Measurements from ENCODE around the gene CCNJL.
"Not testable (repeated sequence)": the region's sequence is repeated elsewhere in the genome, so short reads cannot be mapped to it uniquely, and the experiment has no call there.

Gene CCNJL

GRCh38 chr5:160260881-160261815 lies 51.2 kb downstream of the CCNJL start:
- no peak for DNase-seq (ENCODE audit: low read depth)

GRCh38 chr5:160260006-160260775 lies 52.2 kb downstream of the CCNJL start:
- no peak for DNase-seq (ENCODE audit: low read depth)

GRCh38 chr5:160259341-160259740 lies 53.0 kb downstream of the CCNJL start:
- no peak for DNase-seq (ENCODE audit: low read depth)

- no peak for DNase-seq (ENCODE audit: low read depth)
Measured at GRCh38 chr5:160254706-160255105, 57.7 kb downstream of the CCNJL start.

GRCh38 chr5:160253441-160253840 lies 58.9 kb downstream of the CCNJL start:
- DNase-seq (ENCODE audit: low read depth) = no peak

- DNase-seq (ENCODE audit: low read depth) = no peak
Measured at GRCh38 chr5:160252916-160253315, 59.4 kb downstream of the CCNJL start.

- no peak for DNase-seq (ENCODE audit: low read depth)
Measured at GRCh38 chr5:160251406-160252155, 60.8 kb downstream of the CCNJL start.

- no peak for DNase-seq (ENCODE audit: low read depth)
Measured at GRCh38 chr5:160250826-160251225, 61.5 kb downstream of the CCNJL start.

GRCh38 chr5:160250226-160250625 lies 62.1 kb downstream of the CCNJL start:
- no peak for DNase-seq (ENCODE audit: low read depth)

GRCh38 chr5:160249570-160249969 lies 62.8 kb downstream of the CCNJL start:
- DNase-seq (ENCODE audit: low read depth) = not testable (repeated sequence)

GRCh38 chr5:160245506-160246086 lies 66.8 kb downstream of the CCNJL start:
- no peak for DNase-seq (ENCODE audit: low read depth)

- DNase-seq (ENCODE audit: low read depth) = no peak
Measured at GRCh38 chr5:160242145-160242544, 70.2 kb downstream of the CCNJL start.

GRCh38 chr5:160240350-160240749 lies 72.0 kb downstream of the CCNJL start:
- no peak for DNase-seq (ENCODE audit: low read depth)

GRCh38 chr5:160237571-160238093 lies 74.7 kb downstream of the CCNJL start:
- DNase-seq (ENCODE audit: low read depth) = no peak

GRCh38 chr5:160235731-160236130 lies 76.6 kb downstream of the CCNJL start:
- DNase-seq (ENCODE audit: low read depth) = no peak

- no peak for DNase-seq (ENCODE audit: low read depth)
Measured at GRCh38 chr5:160233215-160233614, 79.1 kb downstream of the CCNJL start.

- DNase-seq (ENCODE audit: low read depth) = no peak
Measured at GRCh38 chr5:160231783-160232342, 80.5 kb downstream of the CCNJL start.

- DNase-seq (ENCODE audit: low read depth) = no peak
Measured at GRCh38 chr5:160230686-160231527, 81.5 kb downstream of the CCNJL start.

GRCh38 chr5:160229190-160229742 lies 83.1 kb downstream of the CCNJL start, which contains the start of gene FABP6:
TSS of gene FABP6 (plus strand) at chr5:160229506. CDS start at chr5:160229558, 52 bp downstream.
- DNase-seq (ENCODE audit: low read depth) = no peak

- DNase-seq (ENCODE audit: low read depth) = no peak
Measured at GRCh38 chr5:160227012-160227411, 85.4 kb downstream of the CCNJL start.

All from HS-27A (cell line).